Posterior cingulate gyrus (tissue), 11 donors: ENCODE results near the gene LYZL2.
"Not testable (repeated sequence)": the region's sequence is repeated elsewhere in the genome, so short reads cannot be mapped to it uniquely, and the experiment has no call there.

Source experiments
- DNase-seq, 10 donors: peaks; one replicate each; pipeline versions ENCODE4 v3.0.0 to v3.0.0-alpha.2; 2020 to 2021; ENCODE audit warnings: mixed read lengths in 3 of 10
- intact Hi-C: fragments of 100-400 bp; cut with DNase I; formaldehyde crosslinking; loops from one replicate; pipeline ENCODE4 v1.15.1; 2023

LYZL2 gene

GRCh38 chr10:30596493-30597432, 32.8 kb downstream of the LYZL2 start:
- intact Hi-C loops, DNase-seq: not testable (repeated sequence)

DNA sequence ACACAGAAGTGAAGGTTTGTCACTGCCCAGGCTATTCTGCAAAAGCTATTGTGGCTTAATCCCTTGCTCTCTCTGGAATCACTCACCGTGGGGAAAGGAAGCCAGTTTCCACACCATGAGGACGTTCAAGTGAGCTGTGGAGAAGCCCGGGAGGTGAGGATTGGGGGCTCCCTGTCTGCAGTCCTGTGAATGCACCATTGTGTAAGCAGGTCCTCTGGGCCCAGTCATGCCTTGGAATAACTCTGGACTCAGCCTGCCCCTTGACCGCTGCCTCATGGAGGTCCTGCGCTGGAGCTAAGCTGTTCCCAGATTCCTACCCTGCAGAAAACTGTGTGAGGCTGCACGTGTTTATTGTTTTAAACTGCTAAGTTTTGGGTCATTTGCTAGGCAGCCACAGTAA, 33.5 kb downstream of the LYZL2 start:
- DNase-seq: no peak
- intact Hi-C loops: no loop called here

- intact Hi-C loops: no loop called here
- DNase-seq: no peak
Observed at GRCh38 chr10:30594077-30594476, 35.5 kb downstream of the LYZL2 start.

GRCh38 chr10:30592770-30593169, 36.8 kb downstream of the LYZL2 start:
- intact Hi-C loops, DNase-seq: not testable (repeated sequence)

DNA sequence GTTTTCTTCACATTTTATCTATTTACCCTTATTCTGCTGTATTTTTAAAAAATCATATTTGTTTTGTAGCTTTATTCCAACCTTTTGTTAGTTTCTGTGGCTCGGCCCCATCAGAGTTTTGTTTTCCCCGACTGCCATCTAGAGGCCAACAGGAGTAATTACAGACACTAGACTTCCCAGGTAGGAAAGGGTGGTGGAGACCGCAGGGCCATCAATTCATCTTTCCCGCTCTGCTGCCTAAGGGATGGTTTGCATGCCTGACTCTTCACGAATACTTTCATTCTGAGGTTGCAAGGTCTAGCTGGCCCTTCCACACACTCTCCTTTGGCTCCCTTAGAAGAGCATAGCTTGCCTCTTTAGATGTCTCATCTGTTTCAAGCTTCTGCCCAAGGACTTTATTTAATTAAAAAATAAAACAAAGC, 38.3 kb downstream of the LYZL2 start:
- peak in 2 of 10 donors; percentile 22 to 34 for DNase-seq
- intact Hi-C loops: loop anchor here (1.0 to 2.0 kb wide), 2 partner anchors 199 to 592 kb away; no protein-coding TSS in a partner anchor

DNA sequence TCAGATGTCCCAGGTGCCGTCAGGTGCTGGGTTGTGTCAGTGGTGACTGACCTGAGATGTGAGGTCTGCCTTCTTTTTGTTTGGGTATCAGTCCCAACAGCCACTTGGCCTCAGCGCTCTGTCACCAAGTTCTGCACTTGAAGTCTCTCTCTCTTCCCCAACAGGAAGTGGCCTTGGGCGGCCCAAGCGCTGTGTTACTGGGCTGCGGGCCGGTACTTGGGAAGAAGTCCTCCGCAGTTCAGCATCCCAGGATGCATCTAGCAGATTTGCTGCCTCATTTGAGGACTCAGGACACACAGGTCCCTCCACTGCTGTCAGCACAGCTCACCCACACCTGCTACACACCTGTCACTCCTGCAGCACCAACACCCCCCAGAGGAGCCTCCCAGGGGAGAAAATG, 40.1 kb downstream of the LYZL2 start:
- intact Hi-C loops: no loop called here
- no peak for DNase-seq

DNA sequence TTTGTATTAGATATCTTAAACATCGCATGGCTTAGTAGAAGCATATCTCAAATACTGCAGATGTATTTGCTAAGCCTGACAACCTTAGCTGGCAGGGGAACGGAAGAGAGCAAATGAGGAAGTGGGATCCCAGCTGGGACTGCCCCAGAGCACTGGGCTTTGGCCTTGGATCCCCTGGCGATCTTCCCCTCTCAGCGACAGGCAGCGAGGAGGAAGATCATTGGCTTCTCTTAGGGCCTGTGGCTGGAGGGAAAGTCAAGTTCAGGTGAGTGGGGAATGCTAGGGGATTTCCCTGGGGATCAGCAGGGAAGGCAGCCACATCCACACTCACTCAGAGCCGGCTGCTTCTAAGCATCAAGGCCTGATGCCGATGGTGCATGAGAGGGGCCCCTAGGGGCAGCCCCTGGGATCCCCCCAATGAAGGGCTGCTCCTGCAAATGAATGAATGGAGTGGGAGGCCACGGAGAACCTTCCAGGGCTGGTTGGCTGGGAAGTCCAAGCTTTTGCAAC, 42.0 kb downstream of the LYZL2 start:
- intact Hi-C loops: no loop called here
- DNase-seq: no peak

DNA sequence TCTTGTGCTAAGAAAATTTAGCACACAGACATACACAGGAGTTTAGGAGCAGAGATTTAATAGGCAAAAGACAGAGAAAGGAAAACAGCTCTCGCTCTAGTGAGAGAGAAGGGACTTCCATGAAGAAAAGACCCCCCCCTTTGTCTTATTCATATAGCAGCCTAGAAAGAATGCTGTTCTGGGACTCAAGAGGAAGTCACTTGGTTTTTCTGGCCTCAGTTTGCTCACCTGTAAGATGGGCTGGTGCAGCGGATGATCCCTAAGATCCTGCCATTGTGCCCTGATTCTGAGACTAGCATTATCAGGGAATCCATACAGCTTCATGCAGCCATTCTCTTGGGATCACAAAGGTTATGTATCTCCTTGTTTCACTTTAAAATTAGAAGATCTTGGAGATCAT, 42.7 kb downstream of the LYZL2 start:
- intact Hi-C loops: no loop called here
- no peak for DNase-seq

DNA sequence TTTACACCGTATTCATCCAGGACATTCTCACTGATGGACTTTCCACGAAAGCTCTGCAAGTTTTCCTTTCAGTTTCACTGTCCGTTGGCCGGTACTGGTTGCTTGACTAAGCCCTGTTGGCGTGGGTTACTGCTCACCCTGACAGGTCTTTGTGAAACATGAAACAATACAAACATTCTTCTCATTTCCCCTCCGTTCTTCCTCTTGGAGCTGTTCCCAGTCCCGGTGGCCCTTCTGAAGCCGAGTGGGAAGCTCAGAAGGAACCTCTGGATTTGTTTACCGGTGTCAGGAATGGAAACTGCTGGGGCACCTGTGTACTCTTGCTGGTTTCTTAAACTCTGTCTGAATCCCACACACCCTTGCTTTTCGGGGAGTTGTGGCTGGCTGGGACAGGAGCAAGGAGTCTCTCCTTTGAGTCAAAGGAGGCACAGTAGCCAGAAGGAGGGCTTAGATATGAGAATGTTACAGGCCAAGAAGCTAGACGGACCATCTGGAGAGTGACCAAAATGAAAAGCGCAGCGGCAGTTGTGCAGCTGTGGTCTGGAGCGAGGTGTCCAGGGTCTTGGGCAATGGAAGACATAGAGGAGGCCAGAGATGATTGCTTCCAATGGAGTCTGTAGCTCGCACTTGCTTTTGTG, 45.7 kb downstream of the LYZL2 start:
- DNase-seq: no peak
- intact Hi-C loops: no loop called here

DNA sequence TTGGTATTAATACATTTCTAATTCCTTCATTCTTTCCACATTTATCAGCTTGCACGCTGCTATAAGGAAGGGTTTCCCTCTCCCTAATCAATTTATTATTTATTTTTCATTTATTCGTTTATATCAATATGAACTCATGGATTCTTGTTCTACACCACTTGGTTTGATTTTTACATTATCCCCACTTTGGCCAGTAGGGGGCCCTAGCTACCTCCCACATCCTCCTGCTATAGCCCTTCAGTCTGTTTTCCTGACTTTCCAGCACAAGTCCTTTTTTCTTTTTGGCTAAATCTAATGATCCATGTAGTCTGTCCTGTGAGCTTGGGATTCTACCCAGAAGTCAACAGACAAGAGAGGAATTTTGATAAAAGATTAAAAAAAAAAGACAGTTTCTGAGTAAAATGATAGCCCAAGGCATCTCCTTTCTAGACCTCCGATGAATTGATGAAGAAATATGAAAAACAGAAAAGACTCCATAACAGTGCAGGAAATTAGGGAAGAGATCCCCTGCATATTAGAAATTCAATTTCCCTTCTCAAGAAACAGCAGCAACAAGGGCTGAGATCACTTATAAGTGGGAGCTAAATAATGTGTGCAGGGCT, 47.7 kb downstream of the LYZL2 start:
- no peak for DNase-seq
- intact Hi-C loops: no loop called here

DNA sequence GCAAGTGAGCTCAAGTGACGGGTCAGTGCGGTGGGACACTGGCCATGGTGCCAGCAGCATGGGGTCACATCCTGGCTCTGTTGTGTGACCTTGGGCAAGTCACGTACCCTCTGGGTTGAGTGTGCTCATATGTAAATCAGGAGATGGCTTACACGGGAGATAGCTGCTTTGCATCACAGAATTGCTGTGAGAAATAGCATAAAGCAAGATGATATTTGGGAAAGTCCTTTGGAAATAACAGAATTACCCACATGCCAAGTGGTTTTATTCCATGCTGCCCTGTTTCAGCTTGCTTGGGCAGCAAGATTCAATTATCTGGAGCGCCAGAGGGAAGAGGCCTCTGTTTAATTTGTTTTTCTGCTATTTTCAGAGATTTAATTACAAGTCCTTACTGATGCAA, 48.9 kb downstream of the LYZL2 start:
- intact Hi-C loops: no loop called here
- DNase-seq: no peak

- no peak for DNase-seq
- intact Hi-C loops: no loop called here
Observed at GRCh38 chr10:30580241-30580640, 49.3 kb downstream of the LYZL2 start.

- no peak for DNase-seq
- intact Hi-C loops: no loop called here
Observed at GRCh38 chr10:30579574-30579973, 50.0 kb downstream of the LYZL2 start.

- no peak for DNase-seq
Observed at GRCh38 chr10:30577048-30577447, 52.5 kb downstream of the LYZL2 start.

DNA sequence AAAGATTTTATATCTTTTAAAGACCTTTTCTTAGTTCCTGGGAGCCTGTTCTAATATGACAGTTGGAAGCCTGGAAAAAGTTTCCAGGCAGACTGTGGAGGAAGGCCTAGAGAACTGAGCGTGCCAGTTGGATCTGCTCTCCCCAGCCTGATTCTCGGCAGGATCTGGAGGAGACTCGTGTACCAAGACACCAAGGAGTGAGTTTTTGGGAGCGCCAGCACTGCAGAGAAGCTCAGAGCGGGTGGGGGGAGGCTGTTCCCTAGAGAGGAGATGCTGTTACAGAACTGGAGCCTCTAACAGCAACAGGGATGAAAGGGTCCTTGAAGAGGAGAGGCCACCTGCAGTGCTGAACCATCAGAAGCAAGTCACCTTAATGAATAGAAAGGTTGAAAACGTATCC, 52.9 kb downstream of the LYZL2 start:
- no peak for DNase-seq
- intact Hi-C loops: no loop called here

More at GRCh38 chr10:30577048-30577447, 52.5 kb downstream of the LYZL2 start:
- intact Hi-C loops: no loop called here

DNA sequence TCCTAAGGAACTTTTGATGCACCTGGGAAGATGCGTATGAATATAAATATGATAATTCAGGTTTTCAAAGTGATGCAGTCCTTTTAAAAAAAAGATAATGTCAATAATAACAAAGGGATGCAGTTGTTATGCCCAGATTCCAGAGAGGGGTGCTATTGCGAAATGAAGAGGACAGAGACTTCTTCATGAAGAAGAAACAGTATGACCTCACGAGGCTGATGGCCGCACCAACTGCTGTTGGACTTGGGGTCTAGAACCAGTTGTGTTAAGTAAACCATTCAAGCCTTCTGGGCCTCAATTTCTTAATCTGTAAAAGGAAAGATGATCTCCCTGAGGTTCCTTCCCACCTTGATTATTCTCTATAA, 55.1 kb downstream of the LYZL2 start:
- no peak for DNase-seq
- intact Hi-C loops: no loop called here

- DNase-seq: no peak
- intact Hi-C loops: no loop called here
Observed at GRCh38 chr10:30573721-30574431, 55.7 kb downstream of the LYZL2 start.

- no peak for DNase-seq
- intact Hi-C loops: no loop called here
Observed at GRCh38 chr10:30565449-30565848, 64.1 kb downstream of the LYZL2 start.

- DNase-seq: no peak
- intact Hi-C loops: no loop called here
Observed at GRCh38 chr10:30562787-30563186, 66.8 kb downstream of the LYZL2 start.
